Measurements from ENCODE around the gene SLC35B3.

The SLC35B3 gene

GRCh38 chr6:8389036-8389818 lies 46.1 kb downstream of the SLC35B3 start:
- DNase-seq (ENCODE audit: low spot score in 2 of 2): no peak
- Histone ChIP-seq H3K4me3 (no peak overlapping the region), H3K9me3 (no peaks in the 10 kb centered on the region), H3K4me1 (peaks cover 3% of the 10 kb centered on the region), H3K27me3 (ENCODE audit: low read depth) (no peaks in the 10 kb centered on the region), H3K36me3 (replicated peaks) (no peaks in the 10 kb centered on the region)
- in situ Hi-C loops (cut with MboI; ENCODE audit: low sequenced_read_pairs): no loop called here

- in situ Hi-C loops (cut with MboI; ENCODE audit: low sequenced_read_pairs): no loop called here
- Histone ChIP-seq H3K9me3 (no peaks in the 10 kb centered on the region), H3K4me3 (no peak overlapping the region), H3K36me3 (replicated peaks) (no peaks in the 10 kb centered on the region), H3K4me1 (peaks cover 3% of the 10 kb centered on the region), H3K27me3 (ENCODE audit: low read depth) (no peaks in the 10 kb centered on the region)
- DNase-seq (ENCODE audit: low spot score in 2 of 2): no peak
Measured at GRCh38 chr6:8387942-8388437, 47.4 kb downstream of the SLC35B3 start.

- in situ Hi-C loops (cut with MboI; ENCODE audit: low sequenced_read_pairs): no loop called here
- H3K9me3 ChIP-seq: no peaks in the 10 kb centered on the region
Measured at GRCh38 chr6:8383584-8383983, 51.8 kb downstream of the SLC35B3 start.

DNA sequence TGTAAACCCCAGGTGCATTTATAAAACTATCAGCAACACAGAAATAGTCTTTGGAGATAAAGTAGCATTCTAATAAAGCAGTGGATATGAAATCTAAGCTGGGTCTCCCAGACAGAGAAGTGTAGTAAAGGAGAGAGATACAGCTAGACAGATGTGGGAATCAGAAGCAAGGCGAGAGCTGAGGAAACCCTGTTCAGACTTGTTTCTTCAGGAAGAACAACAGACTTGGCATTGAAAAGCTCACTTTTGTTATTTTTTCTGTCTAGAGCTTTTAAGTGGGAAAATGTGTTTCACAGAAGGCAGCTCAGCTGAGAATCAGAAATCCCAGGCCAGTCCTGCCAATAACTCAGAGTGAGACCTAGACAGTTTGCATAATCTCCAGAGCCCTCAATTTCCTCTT lies 52.9 kb downstream of the SLC35B3 start:
- Histone ChIP-seq H3K4me3 (no peak overlapping the region), H3K36me3 (replicated peaks) (no peaks in the 10 kb centered on the region), H3K4me1 (no peaks in the 10 kb centered on the region), H3K9me3 (no peaks in the 10 kb centered on the region), H3K27me3 (ENCODE audit: low read depth) (no peaks in the 10 kb centered on the region; the same call in 1 of the 2 replicates)
- no peak for DNase-seq (ENCODE audit: low spot score in 2 of 2)
- in situ Hi-C loops (cut with MboI; ENCODE audit: low sequenced_read_pairs): no loop called here

More at GRCh38 chr6:8383584-8383983, 51.8 kb downstream of the SLC35B3 start:
- no peaks in the 10 kb centered on the region; the same call in 1 of the 2 replicates for H3K27me3 ChIP-seq (ENCODE audit: low read depth)
- H3K36me3 ChIP-seq (replicated peaks): no peaks in the 10 kb centered on the region
- DNase-seq (ENCODE audit: low spot score in 2 of 2): no peak
- H3K4me3 ChIP-seq: no peak overlapping the region
- H3K4me1 ChIP-seq: no peaks in the 10 kb centered on the region

DNA sequence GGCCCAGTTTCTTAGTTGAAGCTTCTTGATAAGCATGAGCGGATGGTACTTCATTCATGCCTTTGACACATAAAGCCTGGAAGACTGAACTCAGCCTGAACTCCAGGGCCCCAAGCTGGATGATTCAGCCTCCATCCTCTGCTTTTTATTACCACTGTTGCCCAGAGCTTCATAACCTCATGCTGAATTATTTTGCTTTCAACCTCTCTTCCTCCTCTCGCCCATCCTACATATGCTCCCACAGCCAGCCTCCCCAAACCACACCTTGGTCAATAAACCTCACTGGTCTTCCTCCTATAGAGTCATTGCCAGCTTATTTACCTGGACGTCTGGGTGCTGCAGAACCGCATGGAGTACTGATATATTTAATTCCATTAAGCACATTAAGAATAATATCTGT lies 59.4 kb downstream of the SLC35B3 start:
- Histone ChIP-seq H3K4me1 (no peaks in the 10 kb centered on the region), H3K4me3 (no peak overlapping the region), H3K27me3 (ENCODE audit: low read depth) (no peaks in the 10 kb centered on the region; the same call in 1 of the 2 replicates), H3K9me3 (no peaks in the 10 kb centered on the region), H3K36me3 (replicated peaks) (no peaks in the 10 kb centered on the region)
- DNase-seq (ENCODE audit: low spot score in 2 of 2): no peak
- in situ Hi-C loops (cut with MboI; ENCODE audit: low sequenced_read_pairs): no loop called here
